HEK293 (cell line): ENCODE data around the gene USP31.

Experiments used
- CTCF ChIA-PET: fragments of 350-600 bp; formaldehyde crosslinking; extraction: SDS; loops from one replicate; lab custom pipeline; 2021; ENCODE audit warnings: antibody characterized with exemption; lab: Yijun Ruan, JAX
- POLR2A ChIA-PET: fragments of 300-600 bp; formaldehyde crosslinking; extraction: SDS; loops from one replicate; lab custom pipeline; 2020; ENCODE audit warnings: antibody characterized with exemption, inconsistent platforms; lab: Yijun Ruan, JAX
- H3K27ac ChIP-seq: fragments of 200-500 bp; sonication (Bioruptor generic); 2 replicates; pipeline ENCODE4 v1.5.1; 2014; ENCODE audit warnings: low read depth, low read length, control low read depth, inconsistent platforms; ENCODE audit errors: extremely low read depth
- H3K36me3 ChIP-seq, 2 experiments: fragments of 200-500 bp in 1 of 2; sonication (Bioruptor generic) in 1 of 2; 1 replicate in 1 of 2; 2 replicates in 1 of 2; pipeline ENCODE4 v1.5.1; 2014 to 2017; ENCODE audit warnings: inconsistent platforms in 2 of 2, low read length in 2 of 2; ENCODE audit not compliant: control insufficient read depth in 2 of 2, insufficient read depth in 1 of 2
- H3K4me1 ChIP-seq: fragments of 200-500 bp; sonication (Bioruptor generic); 2 replicates; pipeline ENCODE4 v1.5.1; 2014; ENCODE audit warnings: mild to moderate bottlenecking, low read length, inconsistent platforms; ENCODE audit not compliant: control insufficient read depth, insufficient read depth
- H3K4me3 ChIP-seq: 2 replicates; pipeline ENCODE4 v1.5.1; 2011; ENCODE audit warnings: low read depth, mild to moderate bottlenecking, control low read depth, low read length, moderate library complexity
- H3K9me3 ChIP-seq: fragments of 200-500 bp; sonication (Bioruptor generic); 2 replicates; pipeline ENCODE4 v1.5.1; 2014; ENCODE audit warnings: low read depth, low read length, inconsistent platforms; ENCODE audit not compliant: control insufficient read depth, insufficient read depth
- INSM2 ChIP-seq: fragments of 450-650 bp; formaldehyde crosslinking; IDR thresholded peaks from 2 replicates; pipeline ENCODE4 v1.5.1; 2016; ENCODE audit warnings: missing biosample characterization, missing genetic modification characterization
- KLF10 ChIP-seq: fragments of 450-650 bp; IDR thresholded peaks from 2 replicates; pipeline ENCODE4 v1.5.1; 2018; ENCODE audit warnings: missing biosample characterization, mild to moderate bottlenecking, missing genetic modification characterization
- KLF7 ChIP-seq: fragments of 450-650 bp; formaldehyde crosslinking; IDR thresholded peaks from 2 replicates; pipeline ENCODE4 v1.5.1; 2016; ENCODE audit warnings: missing biosample characterization, missing genetic modification characterization, borderline replicate concordance
- PRDM1 ChIP-seq: fragments of 450-650 bp; formaldehyde crosslinking; IDR thresholded peaks from 2 replicates; pipeline ENCODE4; 2016; ENCODE audit warnings: missing biosample characterization, missing genetic modification characterization
- ZBTB10 ChIP-seq: fragments of 450-650 bp; formaldehyde crosslinking; IDR thresholded peaks from 2 replicates; pipeline ENCODE4 v1.5.1; 2016; ENCODE audit warnings: missing biosample characterization, missing genetic modification characterization
- ZBTB17 ChIP-seq: fragments of 450-650 bp; formaldehyde crosslinking; IDR thresholded peaks from 2 replicates; pipeline ENCODE4 v1.5.1; 2016; ENCODE audit warnings: missing biosample characterization, missing genetic modification characterization
- ZBTB49 ChIP-seq: fragments of 450-650 bp; formaldehyde crosslinking; IDR thresholded peaks from 2 replicates; pipeline ENCODE4 v1.5.1; 2016; ENCODE audit warnings: missing biosample characterization, missing genetic modification characterization, low read depth
- ZFP37 ChIP-seq: fragments of 450-650 bp; formaldehyde crosslinking; IDR thresholded peaks from 2 replicates; pipeline ENCODE4 v1.5.1; 2016; ENCODE audit warnings: missing biosample characterization, missing genetic modification characterization
- ZNF146 ChIP-seq: fragments of 450-650 bp; formaldehyde crosslinking; IDR thresholded peaks from 2 replicates; pipeline ENCODE4 v1.5.1; 2016; ENCODE audit warnings: missing biosample characterization, missing genetic modification characterization
- ZNF169 ChIP-seq: fragments of 450-650 bp; formaldehyde crosslinking; IDR thresholded peaks from 2 replicates; pipeline ENCODE4 v1.5.1; 2016; ENCODE audit warnings: missing biosample characterization, missing genetic modification characterization
- ZNF174 ChIP-seq: fragments of 450-650 bp; formaldehyde crosslinking; IDR thresholded peaks from 2 replicates; pipeline ENCODE4 v1.5.0; 2017; ENCODE audit warnings: missing biosample characterization, mild to moderate bottlenecking, missing genetic modification characterization
- ZNF239 ChIP-seq: fragments of 450-650 bp; formaldehyde crosslinking; IDR thresholded peaks from 2 replicates; pipeline ENCODE4 v1.5.1; 2016; ENCODE audit warnings: missing biosample characterization, missing genetic modification characterization
- ZNF366 ChIP-seq: fragments of 450-650 bp; formaldehyde crosslinking; conservative IDR thresholded peaks from 2 replicates; pipeline ENCODE4 v1.5.1; 2016; ENCODE audit warnings: missing biosample characterization, missing genetic modification characterization
- ZNF391 ChIP-seq: fragments of 450-650 bp; formaldehyde crosslinking; IDR thresholded peaks from 2 replicates; pipeline ENCODE4 v1.5.1; 2016; ENCODE audit warnings: low read depth, missing biosample characterization, missing genetic modification characterization, borderline replicate concordance
- ZNF394 ChIP-seq: fragments of 450-650 bp; formaldehyde crosslinking; IDR thresholded peaks from 2 replicates; pipeline ENCODE4 v1.5.1; 2016; ENCODE audit warnings: missing biosample characterization, missing genetic modification characterization, mild to moderate bottlenecking, moderate library complexity, borderline replicate concordance
- ZNF473 ChIP-seq: fragments of 450-650 bp; formaldehyde crosslinking; IDR thresholded peaks from 2 replicates; pipeline ENCODE4 v1.5.1; 2017; ENCODE audit warnings: missing biosample characterization, missing genetic modification characterization
- ZNF558 ChIP-seq: fragments of 450-650 bp; formaldehyde crosslinking; IDR thresholded peaks from 2 replicates; pipeline ENCODE4 v1.5.1; 2016; ENCODE audit warnings: missing biosample characterization, missing genetic modification characterization
- ZNF596 ChIP-seq: fragments of 450-650 bp; IDR thresholded peaks from 2 replicates; pipeline ENCODE4 v1.5.0; 2018; ENCODE audit warnings: missing biosample characterization, mild to moderate bottlenecking, missing genetic modification characterization, moderate library complexity
- ZNF623 ChIP-seq: fragments of 450-650 bp; formaldehyde crosslinking; IDR thresholded peaks from 2 replicates; pipeline ENCODE4 v1.5.1; 2016; ENCODE audit warnings: missing biosample characterization, missing genetic modification characterization
- ZNF692 ChIP-seq: fragments of 450-650 bp; formaldehyde crosslinking; IDR thresholded peaks from 2 replicates; pipeline ENCODE4 v1.5.1; 2016; ENCODE audit warnings: missing biosample characterization, missing genetic modification characterization
- ZXDB ChIP-seq: fragments of 450-650 bp; formaldehyde crosslinking; IDR thresholded peaks from 2 replicates; pipeline ENCODE4 v1.5.1; 2016; ENCODE audit warnings: missing biosample characterization, missing genetic modification characterization

Gene USP31

GRCh38 chr16:23020084-23020483 lies 129.2 kb downstream of the USP31 start (continued):
- TF ChIP-seq PRDM1 (tag by site-specific recombination) (no peak), ZFP37 (tag by site-specific recombination) (no peak), ZNF174 (no peak), ZBTB10 (tag by site-specific recombination) (no peak), ZNF692 (tag by site-specific recombination) (no peak), ZNF596 (tag by site-specific recombination) (no peak), ZNF169 (tag by site-specific recombination) (no peak)

GRCh38 chr16:23016368-23016767 lies 132.9 kb downstream of the USP31 start:
- H3K27ac ChIP-seq = no peak overlapping the region
- POLR2A ChIA-PET = no interaction called here
- H3K36me3 ChIP-seq = no peaks in the 10 kb centered on the region
- no peaks in the 10 kb centered on the region for H3K4me1 ChIP-seq
- TF ChIP-seq INSM2 (tag by site-specific recombination) = no peak
- TF ChIP-seq ZNF391 (tag by site-specific recombination) = no peak
- TF ChIP-seq ZBTB49 (tag by site-specific recombination) = no peak
- no peak for TF ChIP-seq ZBTB17
- no peak for TF ChIP-seq ZNF239 (tag by site-specific recombination)
- no peak for TF ChIP-seq KLF7 (tag by site-specific recombination)
- no peak for TF ChIP-seq ZXDB (tag by site-specific recombination)
- no peak for TF ChIP-seq ZNF146 (tag by site-specific recombination)
- TF ChIP-seq ZNF623 (tag by site-specific recombination) = no peak
- no peak for TF ChIP-seq ZNF473 (tag by site-specific recombination)
- no peak for TF ChIP-seq ZNF366
- TF ChIP-seq KLF10 (tag by site-specific recombination) = no peak
- TF ChIP-seq ZNF394 (tag by site-specific recombination) = no peak
- no peak for TF ChIP-seq ZNF558 (tag by site-specific recombination)
- CTCF ChIA-PET = no interaction called here
- no peaks in the 10 kb centered on the region for H3K9me3 ChIP-seq
- H3K4me3 ChIP-seq = no peak overlapping the region
